ENCODE data around the gene AKAP1.

AKAP1 gene

GRCh38 chr17:57166803-57167202 lies 81.8 kb downstream of the AKAP1 start:
- DNase-seq (ENCODE audit: low read depth), result no peak

- no peak for DNase-seq (ENCODE audit: low read depth)
Observed at GRCh38 chr17:57168695-57169094, 83.6 kb downstream of the AKAP1 start.

- DNase-seq (ENCODE audit: low read depth), result no peak
Observed at GRCh38 chr17:57170866-57171265, 85.8 kb downstream of the AKAP1 start.
